Progenitor cell of endocrine pancreas (in vitro differentiated cells): ENCODE results near the gene EPS8L1. TPM values are rescaled to one million over a fixed set of nuclear protein-coding genes. Genes with fewer than 3 reads are reported as not detected.

Experiments used
- DNase-seq: peaks from one replicate; pipeline ENCODE4 v3.0.0; 2021; ENCODE audit warnings: low spot score; ENCODE audit not compliant: unreplicated experiment
- H3K27ac Mint-ChIP-seq: 2 replicates; pipeline ENCODE4 v1.8.0; 2021; ENCODE audit warnings: mild to moderate bottlenecking, moderate library complexity, mixed read lengths
- H3K27me3 Mint-ChIP-seq: 2 replicates; pipeline ENCODE4 v1.8.0; 2021; ENCODE audit warnings: mixed read lengths
- H3K36me3 Mint-ChIP-seq: 2 replicates; pipeline ENCODE4 v1.8.0; 2022; ENCODE audit warnings: mixed read lengths; ENCODE audit not compliant: insufficient read depth
- H3K4me1 Mint-ChIP-seq: 2 replicates; pipeline ENCODE4 v1.8.0; 2021; ENCODE audit warnings: low read depth, mixed read lengths
- H3K4me3 Mint-ChIP-seq: 2 replicates; pipeline ENCODE4 v1.8.0; 2021; ENCODE audit warnings: low read depth, mild to moderate bottlenecking, moderate library complexity, mixed read lengths
- H3K9me3 Mint-ChIP-seq: 2 replicates; pipeline ENCODE4 v1.8.0; 2021; ENCODE audit warnings: low read depth, mixed read lengths
- CTCF ChIP-seq: fragments of 200-600 bp; sonication (generic); IDR thresholded peaks from one replicate; pipeline ENCODE4 v1.5.0; 2021; ENCODE audit warnings: antibody characterized with exemption, mild to moderate bottlenecking; ENCODE audit not compliant: unreplicated experiment
- total RNA-seq: library from RNA; stranded (reverse); gene quantifications from 2 replicates; pipeline ENCODE4 v1.2.1, GENCODE V29; 2021

Gene EPS8L1
- total RNA-seq, 1 donor from 2014 or later, result 14.4 TPM

- H3K4me3 Mint-ChIP-seq, result no peak overlapping the region
- no peak for DNase-seq
- H3K36me3 Mint-ChIP-seq, result peaks cover 3% of the 10 kb centered on the region
- no peaks in the 10 kb centered on the region for H3K27me3 Mint-ChIP-seq
- no peak overlapping the region for H3K27ac Mint-ChIP-seq
- no peak for TF ChIP-seq CTCF
- H3K4me1 Mint-ChIP-seq, result no peaks in the 10 kb centered on the region
- no peaks in the 10 kb centered on the region for H3K9me3 Mint-ChIP-seq
Measured at GRCh38 chr19:55094456-55095259, 19.0 kb downstream of the EPS8L1 start.

- Mint-ChIP-seq H3K9me3 (no peaks in the 10 kb centered on the region), H3K4me3 (no peak overlapping the region), H3K4me1 (no peaks in the 10 kb centered on the region), H3K27ac (no peak overlapping the region), H3K27me3 (no peaks in the 10 kb centered on the region), H3K36me3 (peaks cover 5% of the 10 kb centered on the region)
- DNase-seq, result no peak
- no peak for TF ChIP-seq CTCF
Measured at GRCh38 chr19:55095260-55096060, 19.8 kb downstream of the EPS8L1 start.

GRCh38 chr19:55096061-55096701, 20.5 kb downstream of the EPS8L1 start:
- H3K27me3 Mint-ChIP-seq, result no peaks in the 10 kb centered on the region
- no peaks in the 10 kb centered on the region for H3K4me1 Mint-ChIP-seq
- peaks cover 4% of the 10 kb centered on the region for H3K36me3 Mint-ChIP-seq
- no peak for TF ChIP-seq CTCF
- no peak overlapping the region for H3K4me3 Mint-ChIP-seq
- no peak for DNase-seq
- no peaks in the 10 kb centered on the region for H3K9me3 Mint-ChIP-seq
- no peak overlapping the region for H3K27ac Mint-ChIP-seq

GRCh38 chr19:55097864-55098715, 22.4 kb downstream of the EPS8L1 start:
- no peaks in the 10 kb centered on the region for H3K27me3 Mint-ChIP-seq
- TF ChIP-seq CTCF, result no peak
- no peak overlapping the region for H3K4me3 Mint-ChIP-seq

More at GRCh38 chr19:55097864-55098715, 22.4 kb downstream of the EPS8L1 start:
- H3K4me1 Mint-ChIP-seq, result no peaks in the 10 kb centered on the region
- H3K36me3 Mint-ChIP-seq, result peaks cover 10% of the 10 kb centered on the region
- no peak for DNase-seq
- no peaks in the 10 kb centered on the region for H3K9me3 Mint-ChIP-seq
- H3K27ac Mint-ChIP-seq, result no peak overlapping the region
